Stimulated activated CD4-positive, alpha-beta T cell treated with anti-CD3 and anti-CD28 coated beads, TNF-alpha, amount 100 ng/mL, for 48 hours (primary cell): Measurements from ENCODE around the gene CES5A.
"Not testable (repeated sequence)": the region's sequence is repeated elsewhere in the genome, so short reads cannot be mapped to it uniquely, and the experiment has no call there.

Source experiments
- DNase-seq, 3 donors: peaks; one replicate each; pipeline ENCODE4 v3.0.0-alpha.2; 2020; ENCODE audit warnings: low read depth in 3 of 3

Gene CES5A

GRCh38 chr16:55829232-55829631, 45.9 kb downstream of the CES5A start:
- DNase-seq, result not testable (repeated sequence)

GRCh38 chr16:55828680-55829079, 46.5 kb downstream of the CES5A start:
- no peak for DNase-seq

DNA sequence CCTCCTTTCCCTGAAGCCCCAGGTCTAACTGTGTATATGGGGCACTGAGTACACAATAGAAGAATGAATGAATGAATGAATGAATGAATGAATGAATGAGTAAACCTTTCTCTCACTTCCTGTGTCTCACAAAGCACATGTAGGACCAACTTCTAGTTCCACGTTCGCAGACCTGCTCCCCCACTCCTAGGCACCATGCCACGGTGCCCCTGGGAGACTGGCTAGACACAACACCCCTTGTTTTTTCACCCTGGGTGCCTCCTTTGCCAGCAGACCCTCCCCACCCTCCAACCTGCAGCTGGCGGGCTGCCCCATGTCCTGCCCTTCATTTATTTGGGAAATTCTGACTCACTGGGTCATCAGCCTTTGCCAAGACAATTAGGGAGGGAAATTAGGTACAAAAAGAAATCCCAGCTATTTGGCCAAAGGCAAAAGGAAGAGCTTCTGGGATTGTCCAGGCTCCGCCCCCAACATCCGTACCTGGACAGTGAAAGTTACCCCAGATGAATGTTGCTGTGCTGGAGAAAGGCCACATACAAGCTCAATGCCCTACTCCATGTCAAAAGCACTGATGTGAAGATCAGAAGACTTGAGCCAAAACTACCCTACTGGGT, 50.0 kb downstream of the CES5A start:
- DNase-seq, result no peak

DNA sequence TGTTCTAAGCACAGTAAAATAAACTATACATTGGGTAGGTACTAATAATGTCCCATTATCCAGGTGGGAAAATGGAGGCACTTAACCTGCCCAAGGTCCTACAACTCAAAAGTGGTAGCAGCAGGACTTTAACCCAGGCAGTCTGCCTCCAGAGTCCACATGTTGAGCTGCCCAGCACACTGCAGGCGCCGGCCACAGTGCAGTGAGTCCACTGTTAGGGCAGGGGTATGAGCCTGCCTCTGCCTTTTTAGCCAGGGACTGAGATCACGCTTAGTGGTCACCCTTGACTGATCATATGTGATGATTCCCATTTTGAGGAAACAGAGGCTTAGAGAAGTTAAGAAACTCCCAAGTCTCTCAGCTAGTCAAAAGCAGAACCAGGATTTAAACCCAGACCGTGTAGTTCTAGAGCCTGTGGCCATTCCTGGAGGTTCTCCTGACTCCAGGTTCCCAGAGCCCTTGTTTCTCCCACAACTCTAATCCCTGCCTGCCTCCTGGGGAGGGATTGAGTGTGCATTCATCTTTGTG, 50.6 kb downstream of the CES5A start:
- DNase-seq, result no peak

- DNase-seq, result no peak
These were observed 52.8 kb downstream of the CES5A start for GRCh38 chr16:55822280-55822810.

GRCh38 chr16:55821210-55821609, 54.0 kb downstream of the CES5A start:
- no peak for DNase-seq

DNA sequence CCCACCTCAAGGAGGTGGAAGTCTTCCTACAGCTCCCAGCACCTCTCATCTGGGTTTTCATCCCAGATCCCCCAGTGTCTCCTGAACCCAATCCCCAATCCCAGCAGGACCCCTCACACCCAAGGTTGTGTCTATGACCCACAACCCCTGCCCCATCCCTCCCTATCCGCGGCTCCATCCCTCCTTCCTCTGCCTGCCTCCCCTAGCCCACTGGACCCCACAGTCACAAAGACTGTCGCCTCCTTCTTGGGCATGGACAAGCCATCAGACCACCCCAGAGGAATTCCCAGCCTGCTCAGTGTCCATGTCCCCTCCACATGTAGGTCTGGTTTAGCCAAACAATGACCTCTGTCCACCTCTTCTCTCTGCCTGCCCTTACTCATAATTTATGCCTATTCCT, 54.6 kb downstream of the CES5A start:
- DNase-seq, result no peak

GRCh38 chr16:55817236-55817912, 57.8 kb downstream of the CES5A start:
- DNase-seq, result no peak

DNA sequence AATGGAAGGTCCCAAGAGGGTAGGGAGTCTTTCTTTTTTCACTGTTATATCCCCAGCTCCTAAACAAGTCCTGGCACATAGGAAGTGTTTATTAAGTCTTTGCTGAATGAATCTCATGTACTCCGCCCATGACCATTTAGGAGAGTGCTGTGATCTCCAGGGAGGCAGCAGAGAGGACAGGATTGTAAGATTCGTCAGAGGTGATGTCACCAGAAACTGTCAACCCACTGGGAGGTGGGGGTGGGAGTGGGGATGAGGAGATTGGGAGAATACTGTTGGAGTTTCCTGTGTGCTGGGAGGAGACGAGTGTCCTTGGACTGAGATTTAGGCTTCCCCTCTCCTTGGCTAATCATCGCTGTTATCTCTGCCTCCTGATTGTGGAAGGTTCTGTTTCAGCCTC, 59.0 kb downstream of the CES5A start:
- not testable (repeated sequence) for DNase-seq

GRCh38 chr16:55815320-55815719, 59.9 kb downstream of the CES5A start:
- no peak for DNase-seq

DNA sequence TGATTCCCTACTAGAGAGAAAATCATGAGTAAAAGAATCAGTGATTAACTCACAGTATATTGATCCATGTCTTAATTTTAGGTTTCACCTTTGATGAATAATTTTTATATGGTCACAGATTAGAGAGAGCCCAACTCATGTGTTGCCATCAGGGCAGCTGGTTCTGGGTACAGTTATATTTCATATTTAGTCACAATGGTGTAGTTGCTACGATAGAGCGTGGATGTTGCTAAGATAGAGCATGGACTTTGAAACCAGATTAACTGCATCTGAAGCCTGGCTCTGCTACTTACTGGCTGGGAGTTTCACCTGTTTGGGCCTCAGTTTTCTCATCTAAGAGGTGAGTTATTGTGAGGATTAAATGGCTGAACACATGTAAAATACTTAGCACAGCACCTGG, 61.0 kb downstream of the CES5A start:
- not testable (repeated sequence) for DNase-seq

- DNase-seq, result not testable (repeated sequence)
These were observed 61.4 kb downstream of the CES5A start for GRCh38 chr16:55813730-55814129.

GRCh38 chr16:55812951-55813350, 62.2 kb downstream of the CES5A start:
- no peak for DNase-seq

- no peak for DNase-seq
These were observed 63.4 kb downstream of the CES5A start for GRCh38 chr16:55811811-55812210.

- DNase-seq, result no peak
These were observed 64.7 kb downstream of the CES5A start for GRCh38 chr16:55810451-55810961.

GRCh38 chr16:55809851-55810250, 65.3 kb downstream of the CES5A start:
- no peak for DNase-seq

- no peak for DNase-seq
These were observed 65.8 kb downstream of the CES5A start for GRCh38 chr16:55809386-55809785.

- not testable (repeated sequence) for DNase-seq
These were observed 66.9 kb downstream of the CES5A start for GRCh38 chr16:55808286-55808685.

DNA sequence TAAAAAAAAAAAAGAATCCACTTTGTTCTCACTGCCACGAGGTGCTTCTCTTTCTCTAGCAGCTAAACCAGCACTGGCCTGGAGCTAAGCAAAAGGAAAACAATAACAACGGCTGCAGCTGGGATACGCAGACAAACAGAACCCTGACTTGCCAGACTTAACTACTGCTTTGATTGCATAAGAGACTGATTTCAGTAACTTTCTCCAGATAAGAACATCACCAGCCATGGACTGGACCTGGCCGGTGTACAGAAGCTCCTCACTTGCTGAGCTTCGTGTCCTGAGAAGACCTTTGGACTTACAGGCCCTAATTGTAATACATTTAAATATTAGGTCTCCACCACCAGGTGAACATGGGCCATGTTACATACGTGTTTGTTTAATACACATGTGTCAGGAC, 70.1 kb downstream of the CES5A start:
- not testable (repeated sequence) for DNase-seq

DNA sequence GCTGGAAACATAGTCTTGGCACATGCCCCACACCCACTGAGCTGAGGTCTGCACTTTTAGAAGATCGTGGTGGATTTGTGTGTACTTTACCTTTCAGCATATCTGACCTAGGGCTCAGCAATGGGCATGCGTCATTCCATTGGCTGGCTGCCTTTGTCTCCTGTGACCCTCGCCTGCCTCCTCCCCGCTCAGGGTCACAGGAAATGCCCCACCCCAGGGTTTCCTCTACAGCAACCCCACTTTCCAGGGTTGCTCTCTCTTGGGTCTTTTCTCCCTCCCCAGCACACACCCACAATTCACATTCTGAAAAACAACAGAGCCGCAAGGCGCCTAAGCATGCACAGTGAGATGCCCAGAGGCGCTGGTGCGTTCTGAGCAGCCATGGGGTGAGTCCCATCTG, 71.5 kb downstream of the CES5A start:
- DNase-seq, result not testable (repeated sequence)
